OCI-LY1 (cell line): ENCODE results near the gene IRF2.

ENCODE experiments used
- CTCF ChIP-seq: fragments of 200-600 bp; sonication (generic), shearing (Covaris generic); IDR thresholded peaks from 2 replicates; pipeline ENCODE4 v1.5.1; 2017; ENCODE audit warnings: mild to moderate bottlenecking, antibody characterized with exemption, low read length, moderate library complexity, mixed read lengths
- EZH2 ChIP-seq: fragments of 200-600 bp; sonication (generic), shearing (Covaris generic); IDR thresholded peaks from 2 replicates; pipeline ENCODE4 v1.8.0; 2017; ENCODE audit warnings: borderline replicate concordance, mixed run types, mild to moderate bottlenecking, antibody characterized with exemption, low read length, moderate library complexity, mixed read lengths

GRCh38 chr4:184342167-184342856, 132.0 kb downstream of the IRF2 start:
- TF ChIP-seq EZH2 (no peak), CTCF (no peak)
